Mesenchymal stem cell (in vitro differentiated cells and primary cell): Measurements from ENCODE around the gene MED15.

Source experiments
- DNase-seq: peaks from one replicate; pipeline ENCODE4 v3.0.0-alpha.2; 2013
- H2AFZ ChIP-seq: one replicate; pipeline ENCODE4 v1.6.1; 2013; ENCODE audit warnings: low read depth, mild to moderate bottlenecking, control low read depth, inconsistent platforms, low read length, moderate library complexity
- H2AK5ac ChIP-seq: 2 replicates; pipeline ENCODE4 v1.6.1; 2013; ENCODE audit warnings: low read length, moderate library complexity, mild to moderate bottlenecking, inconsistent platforms; ENCODE audit not compliant: severe bottlenecking
- H2BK120ac ChIP-seq: one replicate; pipeline ENCODE4 v1.6.1; 2013; ENCODE audit warnings: low read depth, mild to moderate bottlenecking, inconsistent platforms, low read length, moderate library complexity
- H2BK12ac ChIP-seq, 2 experiments: one replicate each; pipeline ENCODE4 v1.6.1; 2013; ENCODE audit warnings: inconsistent platforms in 2 of 2, low read length in 2 of 2, mild to moderate bottlenecking in 2 of 2, moderate library complexity in 2 of 2, control low read depth in 1 of 2
- H2BK15ac ChIP-seq: one replicate; pipeline ENCODE4 v1.6.1; 2013; ENCODE audit warnings: mild to moderate bottlenecking, low read depth, inconsistent platforms; ENCODE audit not compliant: poor library complexity, severe bottlenecking
- H2BK5ac ChIP-seq: 2 replicates; pipeline ENCODE4 v1.6.1; 2013; ENCODE audit warnings: low read depth, mild to moderate bottlenecking, low read length, control low read depth, inconsistent platforms; ENCODE audit not compliant: poor library complexity, severe bottlenecking
- H3K14ac ChIP-seq, 2 experiments: one replicate each; pipeline ENCODE4 v1.6.1; 2013; ENCODE audit warnings: inconsistent platforms in 2 of 2, low read length in 2 of 2, control low read depth in 1 of 2, mild to moderate bottlenecking in 1 of 2, moderate library complexity in 1 of 2
- H3K18ac ChIP-seq, 2 experiments: one replicate each; pipeline ENCODE4 v1.6.1; 2013; ENCODE audit warnings: inconsistent platforms in 2 of 2, low read length in 2 of 2, control low read depth in 1 of 2, low read depth in 1 of 2, mild to moderate bottlenecking in 1 of 2
- H3K23ac ChIP-seq, 2 experiments: one replicate each; pipeline ENCODE4 v1.6.1; 2013; ENCODE audit warnings: inconsistent platforms in 2 of 2, low read length in 2 of 2, mild to moderate bottlenecking in 2 of 2, moderate library complexity in 2 of 2, control low read depth in 1 of 2
- H3K27ac ChIP-seq: 2 replicates; pipeline ENCODE4 v1.5.1; 2013; ENCODE audit warnings: mild to moderate bottlenecking, moderate library complexity, low read length, control low read depth, inconsistent platforms; ENCODE audit not compliant: poor library complexity, severe bottlenecking
- H3K27me3 ChIP-seq, 2 experiments: 2 replicates each; pipeline versions ENCODE4 v1.6.1 to v1.7.0; 2013; ENCODE audit warnings: low read length in 2 of 2, mild to moderate bottlenecking in 2 of 2, moderate library complexity in 2 of 2, control low read depth in 1 of 2, inconsistent platforms in 1 of 2; ENCODE audit not compliant: control insufficient read depth in 1 of 2, insufficient read depth in 1 of 2
- H3K36me3 ChIP-seq, 2 experiments: 2 replicates each; pipeline versions ENCODE4 v1.6.1 to v1.7.0; 2013; ENCODE audit warnings: low read length in 2 of 2, control low read depth in 1 of 2, inconsistent platforms in 1 of 2, low read depth in 1 of 2, mild to moderate bottlenecking in 1 of 2; ENCODE audit not compliant: insufficient read depth in 2 of 2, control insufficient read depth in 1 of 2
- H3K4ac ChIP-seq, 2 experiments: one replicate each; pipeline ENCODE4 v1.6.1; 2013; ENCODE audit warnings: inconsistent platforms in 2 of 2, low read length in 2 of 2, mild to moderate bottlenecking in 2 of 2, moderate library complexity in 2 of 2, control low read depth in 1 of 2, low read depth in 1 of 2
- H3K4me1 ChIP-seq: 2 replicates; pipeline ENCODE4 v1.6.1; 2013; ENCODE audit warnings: low read depth, low read length, control low read depth; ENCODE audit not compliant: control insufficient read depth, insufficient read depth
- H3K4me2 ChIP-seq: 2 replicates; pipeline ENCODE4 v1.6.1; 2013; ENCODE audit warnings: low read length, mild to moderate bottlenecking, inconsistent platforms; ENCODE audit not compliant: poor library complexity, severe bottlenecking
- H3K4me3 ChIP-seq, 2 experiments: 2 replicates each; pipeline versions ENCODE4 v1.5.1 to v1.7.0; 2013; ENCODE audit warnings: low read length in 2 of 2, mild to moderate bottlenecking in 2 of 2, control low read depth in 1 of 2, low read depth in 1 of 2; ENCODE audit not compliant: insufficient read depth in 1 of 2
- H3K79me1 ChIP-seq: replicated peaks from 2 replicates; pipeline ENCODE4 v1.6.1; 2013; ENCODE audit warnings: mild to moderate bottlenecking, control low read depth, low read length, inconsistent platforms; ENCODE audit not compliant: poor library complexity, severe bottlenecking
- H3K9ac ChIP-seq: 2 replicates; pipeline ENCODE4 v1.7.0; 2013; ENCODE audit warnings: mild to moderate bottlenecking, low read length, moderate library complexity
- H3K9me3 ChIP-seq: 2 replicates; pipeline ENCODE4 v1.7.0; 2013; ENCODE audit warnings: mild to moderate bottlenecking, low read length; ENCODE audit not compliant: control insufficient read depth
- H4K8ac ChIP-seq: one replicate; pipeline ENCODE4 v1.6.1; 2013; ENCODE audit warnings: inconsistent platforms, mild to moderate bottlenecking, low read length, moderate library complexity
- H4K91ac ChIP-seq: one replicate; pipeline ENCODE4 v1.6.1; 2013; ENCODE audit warnings: mild to moderate bottlenecking, low read length, inconsistent platforms
- WGBS: methylation state at CpG from one replicate; pipeline ENCODE4 v1.1.7; 2013; ENCODE audit warnings: mixed read lengths; 5-methylcytosine and 5-hydroxymethylcytosine counted together

The MED15 gene

GRCh38 chr22:20533879-20534265 is 26.5 kb downstream of the MED15 start:
- H3K23ac ChIP-seq: no peak overlapping the region
- H2AFZ ChIP-seq: no peak overlapping the region
- H2AK5ac ChIP-seq: no peak overlapping the region
- H3K36me3 ChIP-seq: peaks cover 25 to 42% of the 10 kb centered on the region in 2 experiments
- no peak overlapping the region for H2BK5ac ChIP-seq
- no peak overlapping the region for H3K4me2 ChIP-seq
- H3K9me3 ChIP-seq: no peaks in the 10 kb centered on the region
- H3K18ac ChIP-seq: peak overlapping the region; percentile 5 to 44
- H4K8ac ChIP-seq: no peak overlapping the region
- H2BK15ac ChIP-seq: no peak overlapping the region
- 82% methylated on average over 3 of the region's 3 CpGs for WGBS
- H2BK120ac ChIP-seq: no peak overlapping the region
- peak overlapping the region; percentile 41 for H3K9ac ChIP-seq
- no peaks in the 10 kb centered on the region for H3K27me3 ChIP-seq
- H3K27ac ChIP-seq: peak overlapping the region; percentile 86
- H3K79me1 ChIP-seq: peaks cover 5% of the 10 kb centered on the region
- peaks cover 56% of the 10 kb centered on the region for H3K4me1 ChIP-seq
- DNase-seq: no peak
- H2BK12ac ChIP-seq: no peak overlapping the region
- no peak overlapping the region for H3K4ac ChIP-seq
- peak overlapping the region in 1 of 2 experiments; percentile 45 for H3K14ac ChIP-seq
- H3K4me3 ChIP-seq: no peak overlapping the region
- peak overlapping the region; percentile 40 for H4K91ac ChIP-seq

GRCh38 chr22:20536590-20537324 is 29.3 kb downstream of the MED15 start:
- no peak overlapping the region for H3K4me2 ChIP-seq
- H2AFZ ChIP-seq: no peak overlapping the region
- H3K27me3 ChIP-seq: no peaks in the 10 kb centered on the region
- H4K8ac ChIP-seq: peak overlapping the region; percentile 13
- H3K14ac ChIP-seq: peak overlapping the region in 1 of 2 experiments; percentile 4
- no peak overlapping the region for H3K18ac ChIP-seq
- no peak overlapping the region for H3K4ac ChIP-seq
- no peak overlapping the region for H2AK5ac ChIP-seq
- H2BK15ac ChIP-seq: no peak overlapping the region
- no peak for DNase-seq
- H3K4me1 ChIP-seq: peaks cover 39% of the 10 kb centered on the region
- no peaks in the 10 kb centered on the region for H3K9me3 ChIP-seq
- H3K23ac ChIP-seq: no peak overlapping the region
- peaks cover 11% of the 10 kb centered on the region for H3K79me1 ChIP-seq
- H3K36me3 ChIP-seq: peaks cover 44 to 46% of the 10 kb centered on the region in 2 experiments
- no peak overlapping the region for H4K91ac ChIP-seq
- H2BK120ac ChIP-seq: peak overlapping the region; percentile 35
- no peak overlapping the region for H3K4me3 ChIP-seq
- no peak overlapping the region for H3K9ac ChIP-seq
- H2BK12ac ChIP-seq: no peak overlapping the region
- WGBS: 96% methylated on average over 12 of the region's 12 CpGs
- no peak overlapping the region for H3K27ac ChIP-seq
- H2BK5ac ChIP-seq: no peak overlapping the region

GRCh38 chr22:20537325-20537756 is 29.9 kb downstream of the MED15 start:
- H3K4ac ChIP-seq: no peak overlapping the region
- no peak overlapping the region for H3K18ac ChIP-seq
- no peaks in the 10 kb centered on the region for H3K27me3 ChIP-seq
- WGBS: 97% methylated on average over 3 of the region's 3 CpGs
- H3K23ac ChIP-seq: no peak overlapping the region
- H3K4me1 ChIP-seq: peaks cover 33% of the 10 kb centered on the region
- H2AK5ac ChIP-seq: no peak overlapping the region
- H4K91ac ChIP-seq: no peak overlapping the region
- H2BK120ac ChIP-seq: no peak overlapping the region
- H2BK5ac ChIP-seq: no peak overlapping the region
- DNase-seq: no peak
- H2BK12ac ChIP-seq: no peak overlapping the region
- peaks cover 46 to 52% of the 10 kb centered on the region in 2 experiments for H3K36me3 ChIP-seq
- H3K4me3 ChIP-seq: no peak overlapping the region
- H3K4me2 ChIP-seq: no peak overlapping the region
- H2BK15ac ChIP-seq: no peak overlapping the region
- no peak overlapping the region for H3K9ac ChIP-seq
- H4K8ac ChIP-seq: peak overlapping the region; percentile 13
- H3K9me3 ChIP-seq: peaks cover 1% of the 10 kb centered on the region
- H3K79me1 ChIP-seq: peaks cover 14% of the 10 kb centered on the region
- H3K27ac ChIP-seq: no peak overlapping the region
- no peak overlapping the region for H2AFZ ChIP-seq
- H3K14ac ChIP-seq: peak overlapping the region in 1 of 2 experiments; percentile 11

GRCh38 chr22:20537983-20538382 is 30.6 kb downstream of the MED15 start:
- no peak overlapping the region for H3K4me2 ChIP-seq
- H3K36me3 ChIP-seq: peaks cover 46 to 57% of the 10 kb centered on the region in 2 experiments
- no peak overlapping the region for H3K23ac ChIP-seq
- peaks cover 14% of the 10 kb centered on the region for H3K79me1 ChIP-seq
- H2BK5ac ChIP-seq: no peak overlapping the region
- H3K9me3 ChIP-seq: peaks cover 6% of the 10 kb centered on the region
- H3K9ac ChIP-seq: no peak overlapping the region
- no peak overlapping the region for H4K91ac ChIP-seq
- 98% methylated on average over 5 of the region's 7 CpGs for WGBS
- H3K4me3 ChIP-seq: no peak overlapping the region
- H2BK15ac ChIP-seq: no peak overlapping the region
- no peak overlapping the region for H2AK5ac ChIP-seq
- no peak overlapping the region for H2BK120ac ChIP-seq
- H3K27ac ChIP-seq: no peak overlapping the region
- no peak overlapping the region for H2BK12ac ChIP-seq
- no peak overlapping the region for H3K4ac ChIP-seq
- no peak overlapping the region for H3K18ac ChIP-seq
- no peaks in the 10 kb centered on the region for H3K27me3 ChIP-seq
- no peak for DNase-seq
- H4K8ac ChIP-seq: no peak overlapping the region
- no peak overlapping the region for H3K14ac ChIP-seq
- H3K4me1 ChIP-seq: peaks cover 27% of the 10 kb centered on the region
- H2AFZ ChIP-seq: no peak overlapping the region
